Femur (tissue), 1 donor: Measurements from ENCODE around the gene TMED6.
"Not testable (repeated sequence)": the region's sequence is repeated elsewhere in the genome, so short reads cannot be mapped to it uniquely, and the experiment has no call there.

Experiments used
- DNase-seq: peaks from one replicate; pipeline ENCODE4 v3.0.0-alpha.2; 2017

Gene TMED6

DNA sequence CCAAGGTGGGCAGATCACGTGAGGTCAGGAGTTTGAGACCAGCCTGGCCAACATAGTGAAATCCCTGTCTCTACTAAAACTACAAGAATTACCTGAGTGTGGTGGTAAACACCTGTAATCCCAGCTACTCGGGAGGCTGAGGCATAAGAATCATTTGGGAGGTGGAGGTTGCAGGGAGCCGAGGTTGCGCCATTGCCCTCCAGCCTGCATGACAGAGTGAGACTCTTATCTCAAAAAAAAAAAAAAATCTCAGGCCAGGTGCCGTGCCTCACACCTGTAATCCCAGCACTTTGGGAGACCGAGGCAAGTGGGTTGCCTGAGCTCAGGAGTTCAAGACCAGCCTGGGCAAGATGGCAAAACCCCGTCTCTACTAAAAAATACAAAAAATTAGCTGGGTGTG, 54.8 kb downstream of the TMED6 start:
- DNase-seq = not testable (repeated sequence)

GRCh38 chr16:69294051-69294450, 57.5 kb downstream of the TMED6 start:
- DNase-seq = no peak

GRCh38 chr16:69293401-69293800, 58.2 kb downstream of the TMED6 start:
- no peak for DNase-seq
